IPS DF 19.7 (cell line): ENCODE results near the gene SSNA1.

Experiments
- DNase-seq: peaks from one replicate; pipeline ENCODE4 v3.0.0-alpha.2; 2013; ENCODE audit warnings: low read depth, low spot score

Gene SSNA1

GRCh38 chr9:137219757-137220316 lies 31.4 kb downstream of the SSNA1 start:
- DNase-seq, result no peak

- DNase-seq, result no peak
These were observed 32.0 kb downstream of the SSNA1 start for GRCh38 chr9:137220317-137221094.

GRCh38 chr9:137221095-137221505 lies 32.6 kb downstream of the SSNA1 start:
- DNase-seq, result no peak

GRCh38 chr9:137221506-137222111 lies 33.1 kb downstream of the SSNA1 start:
- no peak for DNase-seq

GRCh38 chr9:137222190-137223077 lies 34.0 kb downstream of the SSNA1 start, which contains the start of gene RNF208:
Gene RNF208, minus strand, starts transcription at chr9:137222240. Its CDS starts 1,028 bp downstream, at chr9:137221212.
- DNase-seq, result no peak

- DNase-seq, result peak; percentile 86
These were observed 34.8 kb downstream of the SSNA1 start for GRCh38 chr9:137223078-137223970.

GRCh38 chr9:137224830-137225694 lies 36.6 kb downstream of the SSNA1 start, which contains the start of gene CYSRT1:
Gene CYSRT1, plus strand, starts transcription at chr9:137225174. Its CDS starts 448 bp downstream, at chr9:137225622.
- no peak for DNase-seq

GRCh38 chr9:137225699-137226331 lies 37.3 kb downstream of the SSNA1 start:
- no peak for DNase-seq

- no peak for DNase-seq
These were observed 38.0 kb downstream of the SSNA1 start for GRCh38 chr9:137226338-137227053.

GRCh38 chr9:137227054-137227852 lies 38.8 kb downstream of the SSNA1 start, which contains the start of gene RNF224:
Gene RNF224, plus strand, starts transcription at chr9:137227502. Its CDS starts 834 bp downstream, at chr9:137228336.
- DNase-seq, result no peak

GRCh38 chr9:137227853-137228505 lies 39.5 kb downstream of the SSNA1 start:
- DNase-seq, result no peak

GRCh38 chr9:137228506-137228967 lies 40.1 kb downstream of the SSNA1 start:
- DNase-seq, result no peak

- no peak for DNase-seq
These were observed 40.8 kb downstream of the SSNA1 start for GRCh38 chr9:137228968-137229896.

GRCh38 chr9:137229903-137230704 lies 41.6 kb downstream of the SSNA1 start:
- no peak for DNase-seq
